Measurements from ENCODE around the gene OR4D10.
A peak's percentile ranks its signal among the peaks of the same experiment; 100 is the strongest.

Gene OR4D10

DNA sequence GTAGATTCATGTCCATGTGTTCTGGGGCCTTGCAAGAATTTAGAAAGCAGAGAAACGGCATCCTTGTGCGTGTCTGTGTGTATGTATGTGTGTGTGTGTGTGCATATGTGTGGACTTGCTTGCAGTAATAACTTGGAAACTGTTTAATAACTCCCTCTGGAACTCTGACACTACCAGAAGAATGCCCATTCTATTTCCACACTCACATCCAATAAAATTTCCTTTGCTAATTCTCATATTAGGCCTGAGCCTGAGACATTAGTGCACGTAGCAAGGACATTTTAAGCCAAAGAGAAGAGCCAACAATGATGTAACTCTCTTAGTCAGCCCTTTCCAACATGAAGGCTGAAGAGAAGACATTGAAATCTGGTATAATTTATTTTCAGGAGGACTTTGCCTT, 13.2 kb upstream of the OR4D10 start:
- DNase-seq = no peak
- Histone ChIP-seq H3K27me3 (replicated peaks) (no peaks in the 10 kb centered on the region), H3K4me3 (ENCODE audit: low read depth, low read length) (no peak overlapping the region), H3K36me3 (replicated peaks) (no peaks in the 10 kb centered on the region), H3K27ac (no peak overlapping the region)
- no peak for TF ChIP-seq CTCF (IDR thresholded peaks at IDR 0.05; ENCODE audit: low read depth, low read length, missing control alignments)
- in situ Hi-C loops (cut with HindIII; ENCODE audit: low pct_ligation_motif_present, low sequenced_read_pairs) = no loop called here

DNA sequence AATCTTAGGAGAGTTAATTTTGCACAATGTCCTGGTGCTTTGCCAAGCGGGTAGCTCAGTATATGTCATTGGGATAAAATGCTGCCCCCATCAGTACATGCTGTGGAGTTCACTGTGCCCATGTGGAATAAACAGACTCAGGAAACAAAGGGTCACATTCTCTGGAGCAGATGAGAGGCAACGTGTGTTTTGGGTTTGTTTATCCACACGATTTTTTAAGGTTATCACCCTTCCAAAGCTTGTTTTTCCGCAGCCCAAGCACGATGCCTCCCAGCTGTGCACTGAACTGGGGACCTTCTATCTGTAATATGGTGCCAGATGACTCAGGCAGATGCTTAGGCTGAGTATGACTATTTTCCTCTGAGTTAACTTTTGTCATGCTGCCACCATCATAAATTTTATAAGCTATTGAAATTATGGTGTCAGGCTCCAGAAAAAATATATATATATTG, 9.9 kb upstream of the OR4D10 start:
- DNase-seq = no peak
- H3K27ac ChIP-seq = no peak overlapping the region
- H3K27me3 ChIP-seq (replicated peaks) = no peaks in the 10 kb centered on the region
- TF ChIP-seq CTCF (IDR thresholded peaks at IDR 0.05; ENCODE audit: low read depth, low read length, missing control alignments) = peak; percentile 4
- H3K36me3 ChIP-seq (replicated peaks) = no peaks in the 10 kb centered on the region
- no peak overlapping the region for H3K4me3 ChIP-seq (ENCODE audit: low read depth, low read length)
- in situ Hi-C loops (cut with HindIII; ENCODE audit: low pct_ligation_motif_present, low sequenced_read_pairs) = no loop called here

GRCh38 chr11:59475176-59475575, 2.1 kb downstream of the OR4D10 start:
- H3K27me3 ChIP-seq (replicated peaks) = no peaks in the 10 kb centered on the region
- in situ Hi-C loops (cut with HindIII; ENCODE audit: low pct_ligation_motif_present, low sequenced_read_pairs) = no loop called here
- no peaks in the 10 kb centered on the region for H3K36me3 ChIP-seq (replicated peaks)
- no peak for TF ChIP-seq CTCF (IDR thresholded peaks at IDR 0.05; ENCODE audit: low read depth, low read length, missing control alignments)
- H3K27ac ChIP-seq = no peak overlapping the region
- no peak for DNase-seq
- no peak overlapping the region for H3K4me3 ChIP-seq (ENCODE audit: low read depth, low read length)

GRCh38 chr11:59479906-59480305, 6.8 kb downstream of the OR4D10 start:
- in situ Hi-C loops (cut with HindIII; ENCODE audit: low pct_ligation_motif_present, low sequenced_read_pairs) = no loop called here
- Histone ChIP-seq H3K36me3 (replicated peaks) (no peaks in the 10 kb centered on the region), H3K27me3 (replicated peaks) (no peaks in the 10 kb centered on the region), H3K4me3 (ENCODE audit: low read depth, low read length) (no peak overlapping the region), H3K27ac (no peak overlapping the region)
- no peak for TF ChIP-seq CTCF (IDR thresholded peaks at IDR 0.05; ENCODE audit: low read depth, low read length, missing control alignments)
- DNase-seq = no peak

DNA sequence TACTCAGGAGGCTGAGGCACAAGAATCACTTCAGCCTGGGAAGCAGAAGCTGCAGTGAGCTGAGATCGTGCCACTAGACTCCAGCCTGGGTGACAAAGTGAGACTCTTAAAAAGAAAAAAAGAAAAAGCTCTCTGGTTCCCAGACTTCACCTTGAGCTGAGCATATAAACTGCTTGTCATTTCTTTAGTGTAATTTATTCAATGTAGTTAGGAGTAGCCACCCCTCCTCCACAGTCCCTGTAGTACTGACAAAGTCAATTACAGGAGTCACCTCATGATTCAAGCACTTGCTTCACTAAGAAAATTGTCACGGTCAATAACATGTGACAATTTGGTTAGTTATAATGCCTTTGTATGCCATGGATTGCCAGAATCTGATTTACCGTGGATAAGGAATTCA, 7.2 kb downstream of the OR4D10 start:
- no peaks in the 10 kb centered on the region for H3K27me3 ChIP-seq (replicated peaks)
- in situ Hi-C loops (cut with HindIII; ENCODE audit: low pct_ligation_motif_present, low sequenced_read_pairs) = no loop called here
- no peaks in the 10 kb centered on the region for H3K36me3 ChIP-seq (replicated peaks)
- H3K27ac ChIP-seq = no peak overlapping the region
- no peak overlapping the region for H3K4me3 ChIP-seq (ENCODE audit: low read depth, low read length)
- no peak for TF ChIP-seq CTCF (IDR thresholded peaks at IDR 0.05; ENCODE audit: low read depth, low read length, missing control alignments)
- no peak for DNase-seq

DNA sequence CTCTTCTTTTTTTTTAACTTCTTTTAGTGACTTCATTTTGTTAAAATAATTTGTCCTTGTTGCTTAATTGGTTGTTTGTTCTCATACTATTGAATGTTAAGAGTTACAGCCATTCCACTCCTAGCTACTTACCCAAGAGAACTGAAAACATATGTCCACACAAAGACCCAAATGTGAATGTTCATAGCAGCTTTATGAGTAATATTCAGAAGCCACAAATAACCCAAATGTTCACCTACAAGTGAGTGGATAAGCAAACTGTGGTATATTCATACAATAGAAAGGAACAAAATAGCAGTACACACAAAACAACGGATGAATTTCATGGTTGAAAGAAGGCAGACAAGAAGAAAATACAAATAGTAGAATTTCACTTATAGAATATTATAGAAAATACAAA, 28.8 kb downstream of the OR4D10 start:
- H3K4me3 ChIP-seq (ENCODE audit: low read depth, low read length) = no peak overlapping the region
- H3K27me3 ChIP-seq (replicated peaks) = no peaks in the 10 kb centered on the region
- H3K27ac ChIP-seq = no peak overlapping the region
- H3K36me3 ChIP-seq (replicated peaks) = no peaks in the 10 kb centered on the region
- in situ Hi-C loops (cut with HindIII; ENCODE audit: low pct_ligation_motif_present, low sequenced_read_pairs) = no loop called here
- DNase-seq = no peak
- no peak for TF ChIP-seq CTCF (IDR thresholded peaks at IDR 0.05; ENCODE audit: low read depth, low read length, missing control alignments)
